PC-9 (cell line): ENCODE results near the gene RASSF3. TPM values are rescaled to one million over a fixed set of nuclear protein-coding genes. Genes with fewer than 3 reads are reported as not detected.
"Not testable (repeated sequence)": the region's sequence is repeated elsewhere in the genome, so short reads cannot be mapped to it uniquely, and the experiment has no call there.

Experiments used
- BruUV-seq: library from RNA; stranded (reverse); fragments of 400-500 nt; replicated peaks from 2 replicates; lab custom pipeline; 2021; lab: Mats Ljungman, UMichigan
- CTCF ChIA-PET: fragments of 300-600 bp; sonication (Branson Sonifier 250); formaldehyde crosslinking; loops from one replicate; lab custom pipeline; 2022; ENCODE audit warnings: antibody characterized with exemption; lab: Charles Lee
- POLR2A ChIA-PET: fragments of 300-600 bp; sonication (Branson Sonifier 250); formaldehyde crosslinking; loops from one replicate; lab custom pipeline; 2022; ENCODE audit warnings: antibody characterized with exemption; ENCODE audit not compliant: unreplicated experiment; lab: Charles Lee
- DNase-seq, 2 experiments: peaks; one replicate each; pipeline versions ENCODE4 v3.0.0 to v3.0.0-alpha.2; 2015 to 2022; ENCODE audit warnings: mixed read lengths in 1 of 2
- H2AFZ ChIP-seq: fragments of 200-600 bp; sonication (generic); 2 replicates; pipeline ENCODE4 v1.8.1; 2017; ENCODE audit warnings: antibody characterized with exemption
- H3F3A ChIP-seq: fragments of 200-600 bp; sonication (generic); 2 replicates; pipeline ENCODE4 v1.8.1; 2017; ENCODE audit warnings: antibody characterized with exemption, mild to moderate bottlenecking, low read depth; ENCODE audit not compliant: insufficient read depth
- H3K27ac ChIP-seq: fragments of 200-600 bp; sonication (generic); 2 replicates; pipeline ENCODE4 v1.6.1; 2016; ENCODE audit warnings: mixed run types
- H3K27me3 ChIP-seq: fragments of 200-600 bp; sonication (generic); 2 replicates; pipeline ENCODE4 v1.6.1; 2016; ENCODE audit warnings: low read depth, mixed run types; ENCODE audit not compliant: insufficient read depth
- H3K36me3 ChIP-seq: fragments of 200-600 bp; sonication (generic); 2 replicates; pipeline ENCODE4 v1.6.1; 2016; ENCODE audit warnings: low read depth, mixed run types
- H3K4me1 ChIP-seq: fragments of 200-600 bp; sonication (generic); replicated peaks from 2 replicates; pipeline ENCODE4 v1.6.1; 2016; ENCODE audit warnings: mixed run types; ENCODE audit not compliant: insufficient read depth
- H3K4me2 ChIP-seq: fragments of 200-600 bp; sonication (generic); 2 replicates; pipeline ENCODE4 v1.6.1; 2017; ENCODE audit warnings: mixed run types
- H3K4me3 ChIP-seq: fragments of 200-600 bp; sonication (generic); 2 replicates; pipeline ENCODE4 v1.6.1; 2016; ENCODE audit warnings: mixed run types
- H3K79me2 ChIP-seq: fragments of 200-600 bp; sonication (generic); 2 replicates; pipeline ENCODE4 v1.6.1; 2017; ENCODE audit warnings: low read depth, mixed run types
- H3K9me2 ChIP-seq: fragments of 200-600 bp; sonication (generic); 2 replicates; pipeline ENCODE4 v1.8.1; 2017; ENCODE audit warnings: mild to moderate bottlenecking; ENCODE audit not compliant: insufficient read depth
- H3K9me3 ChIP-seq: fragments of 200-600 bp; sonication (generic); 2 replicates; pipeline ENCODE4 v1.8.1; 2016; ENCODE audit warnings: low read depth; ENCODE audit not compliant: insufficient read depth
- H4K20me1 ChIP-seq: fragments of 200-600 bp; sonication (generic); 2 replicates; pipeline ENCODE4 v1.8.1; 2017; ENCODE audit not compliant: insufficient read depth
- CTCF ChIP-seq: fragments of 200-600 bp; sonication (generic); conservative IDR thresholded peaks from 2 replicates; pipeline ENCODE4 v1.6.1; 2017; ENCODE audit warnings: mixed run types, antibody characterized with exemption, mild to moderate bottlenecking, moderate library complexity
- EZH2 ChIP-seq: fragments of 200-600 bp; sonication (generic); IDR thresholded peaks from 2 replicates; pipeline ENCODE4 v1.8.0; 2017; ENCODE audit warnings: antibody characterized with exemption, low read depth
- intact Hi-C: fragments of 100-400 bp; cut with micrococcal nuclease; formaldehyde crosslinking; loops from one replicate; pipeline ENCODE4 v1.10.0; 2022; ENCODE audit not compliant: unreplicated experiment
- total RNA-seq: library from RNA; stranded (reverse); gene quantifications from 2 replicates; pipeline ENCODE4 v1.2.3, GENCODE V29; 2021

RASSF3 gene
- total RNA-seq, 1 experiment from 2014 or later = 38.9 TPM

- POLR2A ChIA-PET = interaction anchor here (0.6 kb wide), 2 partner anchors 15 to 80 kb away, joined by 6 to 10 read pairs; no protein-coding TSS in a partner anchor
- TF ChIP-seq EZH2 (no peak), CTCF (no peak)
- no peak for DNase-seq
- peak overlapping the region; percentile 80 for H3K27ac ChIP-seq
- intact Hi-C loops = loop anchor here (1.0 to 2.0 kb wide), 3 partner anchors 14 to 67 kb away; no protein-coding TSS in a partner anchor
- no peaks in the 10 kb centered on the region for H3K27me3 ChIP-seq
- no peaks in the 10 kb centered on the region for H4K20me1 ChIP-seq
- H3K9me2 ChIP-seq = no peaks in the 10 kb centered on the region
- H3F3A ChIP-seq = peaks cover 31% of the 10 kb centered on the region
- H3K4me1 ChIP-seq = peaks cover 21% of the 10 kb centered on the region
- H3K4me2 ChIP-seq = peak overlapping the region; percentile 96
- H3K79me2 ChIP-seq = peaks cover 60% of the 10 kb centered on the region
- H2AFZ ChIP-seq = peak overlapping the region; percentile 76
- H3K36me3 ChIP-seq = no peaks in the 10 kb centered on the region
- H3K4me3 ChIP-seq = peak overlapping the region; percentile 87
- CTCF ChIA-PET = no interaction called here
- no peaks in the 10 kb centered on the region for H3K9me3 ChIP-seq
- BruUV-seq = TSS peak; percentile 30
These were observed 1.3 kb downstream of the RASSF3 start for GRCh38 chr12:64611341-64612284.

- Histone ChIP-seq H3K27ac (no peak overlapping the region), H2AFZ (no peak overlapping the region), H3K9me2 (no peaks in the 10 kb centered on the region), H3K79me2 (peaks cover 72% of the 10 kb centered on the region), H3K9me3 (no peaks in the 10 kb centered on the region), H3K36me3 (no peaks in the 10 kb centered on the region), H3K27me3 (no peaks in the 10 kb centered on the region), H3K4me1 (peaks cover 16% of the 10 kb centered on the region), H4K20me1 (no peaks in the 10 kb centered on the region), H3F3A (peaks cover 31% of the 10 kb centered on the region), H3K4me2 (peak overlapping the region; percentile 96), H3K4me3 (peak overlapping the region; percentile 87; the same call in 1 of the 2 replicates)
- POLR2A ChIA-PET = interaction anchor here (0.6 kb wide), 2 partner anchors 36 to 99 kb away, joined by 4 to 7 read pairs; no protein-coding TSS in a partner anchor
- no TSS peak for BruUV-seq
- CTCF ChIA-PET = no interaction called here
- DNase-seq = no peak
- intact Hi-C loops = no loop called here
- TF ChIP-seq EZH2 = no peak
- TF ChIP-seq CTCF = no peak
These were observed 2.5 kb downstream of the RASSF3 start for GRCh38 chr12:64612843-64613242.

- H3K27ac ChIP-seq, H3K27me3 ChIP-seq, CTCF ChIA-PET, H3K4me3 ChIP-seq, intact Hi-C loops, H4K20me1 ChIP-seq, POLR2A ChIA-PET, H3K36me3 ChIP-seq, H3K9me2 ChIP-seq, H2AFZ ChIP-seq, H3K4me2 ChIP-seq, BruUV-seq, H3K9me3 ChIP-seq, DNase-seq: not testable (repeated sequence)
- H3K4me1 ChIP-seq = peaks cover 22% of the 10 kb centered on the region
- peaks cover 24% of the 10 kb centered on the region for H3F3A ChIP-seq
- H3K79me2 ChIP-seq = peaks cover 81% of the 10 kb centered on the region
These were observed 3.6 kb downstream of the RASSF3 start for GRCh38 chr12:64613775-64614398.
